GM21737 (cell line): ENCODE measurements around the gene CGNL1.

Source experiments
- ATAC-seq: cut with Tn5 transposase; IDR thresholded peaks from one replicate; pipeline ENCODE4 v1.9.1; 2021; ENCODE audit warnings: mild to moderate bottlenecking, moderate library complexity; ENCODE audit not compliant: unreplicated experiment

Gene CGNL1

DNA sequence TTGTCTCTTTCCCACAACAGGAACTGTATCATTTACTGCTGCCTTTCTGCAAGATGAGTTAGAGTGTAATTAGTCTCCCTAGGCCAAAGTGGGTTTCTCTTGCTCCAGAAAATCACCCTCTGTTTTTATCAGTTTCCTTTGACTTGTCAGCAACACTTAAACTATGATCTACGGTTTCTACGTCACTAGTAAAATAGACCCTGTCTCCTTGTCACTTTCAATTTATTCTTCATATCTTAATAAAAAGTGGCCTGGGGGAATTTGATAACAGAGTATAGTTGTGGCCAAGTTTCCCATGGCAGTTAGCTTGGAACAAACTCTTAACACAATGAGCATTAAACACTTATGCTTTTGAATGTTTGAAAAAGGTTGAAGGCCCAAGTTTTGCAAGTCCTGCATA lies 79.6 kb downstream of the CGNL1 start:
- no peak for ATAC-seq

DNA sequence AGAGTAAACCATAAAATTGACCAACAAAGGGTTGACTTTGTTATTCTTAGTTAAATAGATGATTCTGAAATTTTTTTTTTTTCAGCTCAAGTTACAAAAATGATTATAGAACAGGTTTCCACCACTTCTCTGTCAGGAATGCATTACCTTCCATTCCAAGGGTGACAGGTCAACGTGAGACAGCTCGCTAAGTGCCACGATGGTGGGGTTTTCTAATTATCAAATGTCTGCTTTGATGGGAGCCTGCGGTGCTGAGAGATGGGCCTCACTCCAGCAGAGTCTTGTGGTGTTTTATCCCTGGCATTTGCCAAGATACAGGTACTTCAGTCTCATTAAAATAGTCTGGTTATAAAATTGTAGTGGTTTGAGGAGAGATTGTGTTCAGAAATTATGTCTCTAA lies 80.3 kb downstream of the CGNL1 start:
- no peak for ATAC-seq

DNA sequence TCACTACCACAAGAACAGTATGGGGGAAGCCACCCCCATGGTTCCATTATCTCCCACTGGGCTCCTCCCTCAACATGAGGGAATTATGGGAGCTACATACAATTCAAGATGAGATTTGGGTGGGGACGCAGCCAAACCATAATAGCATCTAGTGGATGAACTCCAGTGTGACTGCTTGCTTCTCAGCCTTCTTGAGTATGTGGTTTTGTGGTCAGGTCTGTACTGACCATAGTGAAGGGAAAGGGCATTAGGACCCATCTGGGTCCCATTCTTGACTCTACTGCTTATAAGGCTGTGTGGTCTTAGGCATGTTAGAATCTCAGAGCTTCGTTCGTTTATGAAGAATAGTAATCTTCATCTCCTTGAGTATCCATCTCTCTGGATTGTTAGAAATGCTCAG lies 81.4 kb downstream of the CGNL1 start:
- ATAC-seq = no peak

DNA sequence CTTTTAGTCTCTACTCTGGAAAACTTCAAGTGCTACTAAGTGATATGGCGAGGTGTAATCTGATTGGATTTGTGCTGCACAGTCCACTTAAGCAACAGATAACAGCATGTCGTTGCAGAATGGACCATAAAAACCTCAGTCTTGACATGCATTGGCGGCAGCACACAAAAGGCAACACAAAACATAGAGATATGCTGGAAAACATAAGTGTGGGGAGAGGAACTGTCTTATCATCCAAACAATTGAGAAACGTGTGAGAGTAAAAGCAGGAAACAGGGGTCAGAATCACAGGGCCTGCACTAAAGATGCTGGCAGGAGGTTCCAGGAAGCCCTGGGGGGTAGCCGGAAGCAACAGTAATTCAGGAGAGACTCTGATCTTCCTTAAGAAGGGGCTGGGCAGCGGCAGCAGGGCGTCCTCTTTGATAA lies 82.1 kb downstream of the CGNL1 start:
- ATAC-seq = no peak

DNA sequence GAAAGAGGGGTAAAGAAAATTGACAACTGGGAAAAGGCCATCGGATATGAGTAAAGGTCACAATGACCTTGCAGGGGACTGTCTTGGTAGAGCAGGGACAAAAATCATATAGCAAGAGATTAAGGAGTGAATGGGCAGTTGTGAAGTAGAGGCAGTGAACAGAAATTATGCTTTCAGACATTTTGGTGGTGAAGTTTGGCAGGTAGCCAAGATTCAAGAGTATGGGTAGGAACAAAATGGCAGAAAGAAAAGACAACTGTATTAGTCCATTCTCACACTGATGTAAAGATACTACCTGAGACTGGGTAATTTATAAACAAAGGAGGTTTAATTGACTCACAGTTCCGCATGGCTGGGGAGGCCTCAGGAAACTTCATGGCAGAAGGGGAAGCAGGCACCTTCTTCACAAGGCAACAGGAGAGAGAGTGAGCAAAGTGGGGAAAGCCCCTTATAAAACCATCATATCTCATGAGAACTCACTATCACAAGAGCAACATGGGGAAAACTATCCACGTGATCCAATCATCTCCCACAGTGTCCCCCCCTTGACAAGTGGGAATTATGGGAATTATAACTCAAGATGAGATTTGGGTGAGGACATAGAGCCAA lies 84.0 kb downstream of the CGNL1 start:
- ATAC-seq = no peak

DNA sequence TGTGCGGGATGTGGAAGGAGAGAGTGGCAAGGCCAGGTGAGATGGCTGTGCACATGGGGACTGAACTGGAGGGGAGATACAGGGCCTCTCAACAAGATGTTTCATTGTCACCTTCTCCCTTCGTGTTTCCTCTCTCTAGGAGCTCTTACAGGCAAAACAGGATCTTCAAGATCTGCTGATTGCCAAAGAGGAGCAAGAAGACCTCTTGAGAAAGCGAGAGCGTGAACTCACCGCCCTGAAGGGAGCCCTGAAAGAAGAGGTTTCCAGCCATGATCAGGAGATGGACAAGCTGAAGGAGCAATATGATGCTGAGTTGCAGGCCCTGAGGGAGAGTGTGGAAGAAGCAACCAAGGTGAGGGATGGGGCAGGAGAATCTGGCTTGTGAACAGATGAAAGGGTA lies 85.2 kb downstream of the CGNL1 start:
- no peak for ATAC-seq

DNA sequence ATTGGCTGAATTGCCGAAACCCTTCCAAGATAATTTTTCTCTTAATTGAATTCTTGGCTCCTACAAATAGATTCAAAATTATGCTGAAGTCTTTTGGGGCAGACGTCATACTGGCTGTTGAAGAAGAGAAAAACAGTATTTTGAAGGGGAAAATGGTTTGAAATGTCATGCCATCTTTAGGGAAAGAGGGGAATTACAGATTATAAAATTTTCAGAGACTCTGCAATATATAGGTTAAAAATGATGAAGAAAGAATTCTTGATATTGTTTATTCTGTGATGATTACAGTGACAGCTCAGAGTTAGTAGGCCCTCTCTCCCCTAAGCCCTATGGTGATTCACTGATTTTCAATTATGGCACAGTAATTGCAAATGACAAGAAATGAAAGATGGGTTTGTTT lies 86.1 kb downstream of the CGNL1 start:
- ATAC-seq = no peak

DNA sequence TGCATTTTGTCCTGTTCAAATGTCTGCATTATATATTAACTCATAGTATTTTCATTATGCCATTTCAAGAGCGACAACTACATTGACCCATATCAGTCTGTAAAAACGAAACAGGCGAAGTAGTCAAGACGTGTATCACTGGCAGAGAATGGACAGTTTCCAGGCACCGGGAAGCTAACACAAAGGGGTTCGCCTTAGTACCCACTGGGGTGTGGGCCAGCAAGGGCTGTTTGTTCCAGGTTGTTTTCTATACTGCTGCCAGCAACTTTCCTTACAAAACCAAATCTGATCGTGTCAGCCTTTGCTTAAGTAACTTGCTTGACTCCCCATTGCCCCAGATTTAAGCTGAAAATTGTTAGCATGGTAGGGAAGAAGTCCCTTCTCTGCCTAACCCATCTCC lies 87.1 kb downstream of the CGNL1 start:
- no peak for ATAC-seq

DNA sequence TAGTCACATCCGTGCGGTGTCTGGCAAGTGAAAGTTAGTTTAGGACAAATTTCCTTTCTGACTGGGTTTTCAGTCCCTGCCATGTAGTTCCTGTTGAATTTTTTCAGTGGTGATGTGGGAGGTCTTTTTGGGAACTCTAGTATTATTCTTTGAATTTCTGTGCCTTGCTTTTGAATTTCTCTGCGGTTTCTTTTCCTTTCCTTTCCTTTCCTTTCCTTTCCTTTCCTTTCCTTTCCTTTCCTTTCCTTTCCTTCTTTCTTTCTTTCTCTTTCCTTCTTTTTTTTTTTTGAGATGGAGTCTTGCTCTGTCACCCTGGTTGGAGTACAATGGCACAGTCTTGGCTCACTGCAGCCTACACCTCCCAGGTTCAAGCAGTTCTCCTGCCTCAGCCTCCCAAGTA lies 88.2 kb downstream of the CGNL1 start:
- no peak for ATAC-seq

DNA sequence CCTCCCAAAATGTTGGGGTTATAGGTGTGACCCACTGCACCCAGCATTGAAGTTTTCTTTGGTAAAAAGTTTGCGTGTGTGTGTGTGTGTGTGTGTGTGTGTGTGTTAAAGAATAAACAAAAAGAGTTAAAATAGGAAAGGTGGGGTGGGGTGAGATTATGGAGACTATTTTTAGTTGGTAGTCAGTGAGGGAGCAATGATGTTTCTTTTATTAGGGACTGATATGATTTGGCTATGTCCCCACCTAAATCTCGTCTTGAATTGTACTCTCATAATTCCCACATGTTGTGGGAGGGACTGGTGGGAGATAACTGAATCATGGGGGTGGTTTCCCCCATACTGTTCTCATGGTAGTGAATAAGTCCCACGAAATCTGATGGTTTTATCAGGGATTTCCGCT lies 92.2 kb downstream of the CGNL1 start:
- ATAC-seq = no peak

DNA sequence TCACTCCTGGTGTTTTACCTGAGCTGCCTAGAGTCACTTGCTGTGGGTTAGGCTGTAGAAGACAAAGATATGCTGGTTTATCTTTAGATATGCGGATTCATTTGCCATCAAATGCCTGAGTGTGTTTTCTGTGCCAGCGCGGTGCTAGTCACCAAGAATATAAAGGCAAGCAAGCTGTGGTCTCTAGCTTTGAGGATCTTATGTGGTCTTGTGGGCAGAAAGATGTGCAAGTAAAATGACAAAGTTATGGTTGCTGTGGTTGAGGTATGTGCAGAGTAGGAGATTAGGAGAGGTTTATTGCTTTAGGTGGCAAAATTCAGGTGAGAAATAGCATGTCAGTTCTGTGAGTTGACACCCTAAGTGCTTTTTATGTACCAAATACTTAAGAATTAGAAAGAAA lies 94.2 kb downstream of the CGNL1 start:
- ATAC-seq = no peak

DNA sequence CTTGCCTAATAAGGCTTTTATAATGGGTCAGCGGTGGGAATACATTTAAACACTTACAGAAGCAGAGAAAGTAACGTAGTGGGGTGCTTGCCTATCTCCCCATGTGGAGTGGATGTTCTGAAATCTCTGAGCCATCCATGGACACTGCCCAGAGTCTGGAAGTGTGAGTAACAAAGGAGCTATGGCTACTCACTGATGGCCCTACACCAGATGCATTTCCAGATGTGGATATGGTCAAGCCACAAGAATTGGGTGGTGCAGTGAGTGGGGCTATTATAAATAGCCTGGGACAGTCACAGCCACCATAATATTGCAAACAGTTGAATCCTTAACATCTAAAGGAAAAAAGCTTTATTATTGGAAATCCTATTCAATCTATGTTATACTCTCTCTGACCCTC lies 96.6 kb downstream of the CGNL1 start:
- no peak for ATAC-seq

DNA sequence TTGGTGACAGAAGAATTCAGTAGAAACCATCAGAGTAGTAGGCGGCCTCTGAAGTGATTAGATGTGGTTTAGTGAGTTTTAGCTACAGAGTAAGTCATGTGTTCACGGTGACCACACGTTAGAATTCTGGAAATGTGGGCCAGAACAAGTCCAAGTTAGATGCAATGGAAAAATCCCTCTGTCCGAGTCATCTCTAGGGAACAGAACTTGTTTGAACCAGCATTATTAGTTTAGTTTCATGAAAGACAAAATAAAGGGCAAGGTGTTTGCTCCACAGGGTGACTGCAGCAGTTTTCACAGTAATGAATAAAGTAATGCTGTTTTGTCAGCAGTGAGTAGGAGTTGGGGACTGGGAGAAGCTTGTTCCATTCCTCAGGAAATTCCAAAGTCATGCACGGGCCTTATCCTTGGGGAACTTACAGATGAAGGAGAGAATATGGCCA lies 100.2 kb downstream of the CGNL1 start:
- no peak for ATAC-seq

DNA sequence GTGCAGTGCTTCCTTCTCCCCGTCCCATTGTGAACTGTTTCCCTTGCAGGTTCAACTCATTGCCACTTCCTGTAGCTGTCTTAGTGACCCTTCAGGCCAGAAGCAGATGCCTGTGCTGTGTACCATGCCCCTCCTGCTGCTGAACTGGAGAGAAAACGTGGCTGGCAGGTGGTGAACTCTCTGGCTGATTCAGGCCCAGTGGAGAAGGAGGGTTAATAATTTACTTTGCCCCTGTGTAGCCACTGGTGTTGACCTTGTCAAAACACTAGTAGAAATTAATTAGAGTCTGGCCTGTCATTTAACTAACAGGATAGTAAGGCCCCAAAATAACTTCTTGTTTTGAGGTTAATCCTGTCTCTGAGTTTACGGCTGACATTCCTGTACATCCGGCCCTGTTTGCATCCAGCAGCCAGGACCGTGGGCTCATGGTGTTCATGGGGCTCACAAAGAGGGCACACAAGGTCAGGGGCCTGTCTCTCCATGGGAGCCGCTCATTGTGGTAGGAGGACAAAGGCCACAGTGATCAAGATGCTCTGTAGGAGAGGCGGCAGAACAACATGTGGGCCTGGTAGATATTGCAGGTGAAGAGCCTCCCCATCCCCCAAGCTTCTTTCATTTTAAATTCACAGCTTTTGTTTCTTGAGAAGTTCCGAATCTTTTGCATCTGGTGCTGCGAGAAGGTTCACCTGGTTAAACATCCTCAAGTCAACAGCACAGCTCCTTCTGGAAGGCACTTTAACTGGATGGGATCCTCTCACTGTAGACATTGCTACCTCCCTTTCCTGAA lies 101.6 kb downstream of the CGNL1 start:
- ATAC-seq = no peak

DNA sequence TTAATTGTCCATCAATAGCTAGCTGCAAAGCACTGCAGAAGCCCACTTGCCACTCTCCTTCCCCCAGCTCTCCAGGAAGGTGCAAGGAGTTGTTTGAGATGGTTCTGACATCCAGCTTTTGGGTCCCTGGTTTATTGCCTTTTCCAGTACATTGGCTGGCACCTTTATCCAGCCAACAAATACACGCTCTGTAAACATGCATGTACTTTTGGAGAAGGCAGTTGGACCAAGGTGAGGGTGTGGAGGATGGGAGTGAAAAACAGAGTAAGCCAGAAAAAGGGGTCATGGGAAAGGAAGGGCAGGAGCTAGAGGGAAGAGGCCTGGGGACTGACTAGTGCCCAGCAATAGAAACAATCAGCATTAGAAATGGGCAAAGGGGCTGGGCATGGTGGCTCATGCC lies 102.7 kb downstream of the CGNL1 start:
- no peak for ATAC-seq

DNA sequence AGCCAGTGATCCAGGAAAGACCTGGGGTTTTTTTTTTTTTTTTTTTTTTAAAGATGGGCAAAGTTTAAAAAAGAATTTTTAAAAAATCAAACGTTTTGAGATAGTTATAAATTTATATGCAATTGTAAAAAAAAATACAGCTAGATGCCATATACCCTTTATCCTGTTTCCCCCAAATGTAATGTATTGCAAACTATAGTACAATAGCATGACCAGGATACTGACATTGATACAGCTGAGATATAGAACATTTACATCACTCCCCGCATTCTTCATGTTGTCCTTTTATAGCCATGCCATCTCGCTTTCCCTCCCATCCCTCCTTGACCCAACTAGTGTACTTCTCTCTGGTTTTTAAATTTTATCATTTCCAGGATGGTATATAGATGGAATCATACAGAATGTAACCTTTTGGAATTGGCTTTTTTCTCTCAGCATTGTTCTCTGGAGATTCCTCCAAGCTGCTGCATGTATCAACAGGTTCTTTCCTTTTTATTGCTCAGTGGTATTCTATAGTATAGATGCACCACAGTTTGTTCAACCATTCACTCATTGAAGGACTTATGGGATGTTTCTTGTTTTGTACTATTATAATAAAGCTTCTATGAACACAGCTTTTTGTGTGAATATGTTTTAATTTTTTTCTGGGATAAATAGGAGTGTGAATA lies 104.9 kb downstream of the CGNL1 start:
- no peak for ATAC-seq

DNA sequence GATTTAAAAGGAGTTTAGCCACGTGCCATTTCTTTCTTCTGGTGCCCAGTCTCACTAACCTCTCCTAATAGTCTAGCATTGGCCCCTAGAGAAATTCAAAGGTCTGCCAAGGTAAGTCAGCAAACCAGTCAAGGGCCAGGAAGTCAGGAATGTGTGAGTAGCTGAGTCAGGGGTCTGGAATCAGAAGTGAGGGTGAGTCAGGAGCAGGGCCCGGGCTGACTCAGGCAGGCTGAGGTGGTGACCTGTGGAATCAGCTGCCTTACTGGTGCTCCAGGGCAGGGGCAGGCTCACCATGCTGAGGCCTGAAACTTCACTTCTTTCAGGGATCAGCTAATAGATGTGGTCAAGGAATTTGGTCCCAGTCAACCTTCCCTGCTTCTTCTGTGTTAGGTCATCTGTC lies 109.6 kb downstream of the CGNL1 start:
- no peak for ATAC-seq

DNA sequence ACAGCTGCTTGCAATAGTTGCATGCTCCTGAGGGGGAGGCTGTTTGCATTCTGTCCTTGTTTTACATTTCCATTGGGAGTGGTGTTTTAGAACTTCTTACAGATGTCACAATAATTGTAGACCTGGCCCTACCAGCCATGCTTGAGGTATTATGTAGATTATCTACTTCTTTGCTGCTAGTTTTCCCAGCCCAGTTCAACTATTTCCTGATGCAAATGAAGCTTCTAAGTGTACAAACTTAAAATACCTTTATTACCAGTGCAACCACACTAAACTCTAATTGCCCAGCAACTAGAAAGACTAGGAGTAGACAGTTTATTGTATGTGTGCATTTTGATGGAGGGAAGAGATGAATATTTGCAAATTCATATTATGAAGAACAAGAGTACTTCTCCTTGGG lies 110.5 kb downstream of the CGNL1 start:
- ATAC-seq = no peak

DNA sequence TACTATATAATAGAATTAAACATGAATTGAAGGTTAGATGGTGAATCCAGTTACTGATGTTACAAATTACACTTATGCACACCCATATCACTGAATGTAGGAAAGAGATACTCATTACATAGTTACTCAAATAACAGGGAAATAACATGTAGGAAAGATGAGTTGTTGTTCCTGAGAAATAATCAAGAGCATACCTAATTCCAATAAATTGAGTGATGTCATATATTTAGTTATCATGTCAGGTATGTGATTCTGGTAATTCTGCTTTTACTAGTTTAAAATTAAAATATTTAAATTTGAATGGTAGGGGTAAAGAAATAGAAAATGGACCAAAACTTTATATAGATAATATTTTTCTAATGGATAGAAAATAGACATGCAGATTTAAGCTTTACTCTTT lies 112.8 kb downstream of the CGNL1 start:
- no peak for ATAC-seq

DNA sequence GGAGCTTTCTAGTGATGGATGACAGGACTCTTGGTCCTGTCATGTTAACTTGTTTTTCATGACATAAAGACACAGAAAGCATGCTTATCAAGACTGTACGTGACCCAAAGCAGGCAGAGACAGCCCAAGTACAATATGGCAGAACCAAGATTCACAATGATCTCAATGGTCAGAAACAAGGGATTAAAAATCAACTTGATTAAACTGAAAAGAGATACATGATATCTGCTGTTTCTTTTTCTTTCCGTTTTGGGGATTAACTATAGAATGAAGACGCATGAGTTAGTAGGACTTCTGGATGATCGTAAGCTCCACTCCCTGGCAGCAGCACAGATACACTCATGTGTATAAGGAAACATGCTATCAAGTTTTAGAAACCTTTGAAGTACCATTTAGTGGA lies 117.0 kb downstream of the CGNL1 start:
- no peak for ATAC-seq

DNA sequence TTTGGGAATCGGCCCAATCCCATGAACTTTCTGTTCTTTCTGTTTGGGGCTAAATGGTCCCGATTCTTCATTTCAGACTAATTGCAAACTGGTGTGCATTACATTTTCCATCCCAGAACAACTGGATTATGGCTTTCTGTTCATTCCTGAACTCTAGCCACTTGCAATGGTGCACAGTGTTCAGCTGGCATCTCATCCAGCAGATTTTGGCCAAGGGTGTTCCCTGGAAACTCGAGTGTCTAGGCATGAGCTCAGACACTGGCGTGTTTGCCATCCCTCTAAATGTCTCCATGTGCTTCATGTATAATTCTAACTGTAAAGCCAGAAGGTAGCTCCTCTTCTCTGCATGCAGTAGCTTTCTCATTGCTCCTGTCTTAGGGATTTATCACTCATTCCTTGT lies 118.3 kb downstream of the CGNL1 start:
- ATAC-seq = no peak

DNA sequence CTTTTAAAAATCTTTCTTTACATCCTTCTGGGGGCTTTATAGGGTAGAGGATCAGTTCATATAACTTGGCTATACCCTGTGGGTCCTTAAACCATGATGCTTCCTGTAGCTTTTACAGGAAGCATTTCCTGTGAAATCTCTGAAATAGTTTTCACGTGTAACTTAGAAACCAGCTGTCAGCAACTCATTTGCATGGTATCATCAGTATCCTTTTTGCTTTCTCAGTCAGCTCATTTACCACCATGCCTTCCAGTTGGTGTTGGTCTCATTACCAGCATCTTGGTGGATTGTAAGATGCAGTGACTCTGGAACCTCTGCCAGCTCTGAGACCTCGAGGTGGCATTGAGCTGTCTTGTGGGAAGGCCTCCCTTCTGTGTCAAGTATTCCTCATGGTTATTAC lies 118.7 kb downstream of the CGNL1 start:
- no peak for ATAC-seq
